CD4-positive, alpha-beta T cell (primary cell): ENCODE results near the gene PTPRE. TPM values are rescaled to one million over a fixed set of nuclear protein-coding genes. Genes with fewer than 3 reads are reported as not detected.

Source experiments
- ATAC-seq: fragments of 200-7000 bp; cut with Tn5 transposase; one replicate; pipeline ENCODE4 v1.10.0; 2022; ENCODE audit warnings: mild to moderate bottlenecking; ENCODE audit not compliant: poor library complexity
- CTCF ChIA-PET: fragments of 350-600 bp; sonication (Branson Sonifier 250); formaldehyde crosslinking; loops from one replicate; lab custom pipeline; 2021; ENCODE audit warnings: antibody characterized with exemption, inconsistent platforms; lab: Charles Lee
- POLR2A ChIA-PET: fragments of 350-600 bp; sonication (Branson Sonifier 250); formaldehyde crosslinking; loops from one replicate; lab custom pipeline; 2021; ENCODE audit warnings: antibody characterized with exemption, inconsistent platforms; lab: Charles Lee
- DNase-seq, 14 experiments: peaks; one replicate each; pipeline ENCODE4 v3.0.0-alpha.2; 2013 to 2020; ENCODE audit warnings: mixed read lengths in 2 of 14
- H3K27ac ChIP-seq, 2 donors: one replicate each; pipeline versions ENCODE4 v1.5.1 to v1.7.0; 2013; ENCODE audit warnings: low read length in 2 of 2, low read depth in 1 of 2, mild to moderate bottlenecking in 1 of 2
- H3K27me3 ChIP-seq, 2 experiments: 1 replicate in 1 of 2; 2 replicates in 1 of 2; pipeline versions ENCODE4 v1.6.1 to v1.7.0; 2013; ENCODE audit warnings: low read length in 2 of 2, control low read depth in 1 of 2, mild to moderate bottlenecking in 1 of 2, moderate library complexity in 1 of 2; ENCODE audit not compliant: insufficient read depth in 2 of 2, control insufficient read depth in 1 of 2
- H3K36me3 ChIP-seq: one replicate; pipeline ENCODE4 v1.6.1; 2013; ENCODE audit warnings: low read length, control low read depth; ENCODE audit not compliant: insufficient read depth
- H3K4me1 ChIP-seq: one replicate; pipeline ENCODE4 v1.6.1; 2013; ENCODE audit warnings: low read length, control low read depth; ENCODE audit not compliant: insufficient read depth
- H3K4me3 ChIP-seq: one replicate; pipeline ENCODE4 v1.5.1; 2013; ENCODE audit warnings: mild to moderate bottlenecking, low read length, moderate library complexity
- H3K9me3 ChIP-seq, 2 experiments: 1 replicate in 1 of 2; 2 replicates in 1 of 2; pipeline versions ENCODE4 v1.6.1 to v1.7.0; 2013; ENCODE audit warnings: low read length in 2 of 2, mild to moderate bottlenecking in 2 of 2, control low read depth in 1 of 2, moderate library complexity in 1 of 2; ENCODE audit not compliant: control insufficient read depth in 1 of 2, insufficient read depth in 1 of 2
- H3K27ac Mint-ChIP-seq: one replicate; pipeline ENCODE4 v1.8.0; 2020; ENCODE audit warnings: mixed read lengths
- H3K27me3 Mint-ChIP-seq: one replicate; pipeline ENCODE4 v1.8.0; 2021; ENCODE audit warnings: mixed read lengths
- H3K36me3 Mint-ChIP-seq: one replicate; pipeline ENCODE4 v1.8.0; 2021; ENCODE audit warnings: low read depth, mixed read lengths
- H3K4me1 Mint-ChIP-seq: one replicate; pipeline ENCODE4 v1.8.0; 2021; ENCODE audit warnings: low read depth, mixed read lengths
- H3K4me3 Mint-ChIP-seq: one replicate; pipeline ENCODE4 v1.8.0; 2020; ENCODE audit warnings: mild to moderate bottlenecking, mixed read lengths
- H3K9me3 Mint-ChIP-seq: one replicate; pipeline ENCODE4 v1.8.0; 2020; ENCODE audit warnings: mixed read lengths
- intact Hi-C, 2 experiments: fragments of 100-400 bp; cut with DNase I in 1 of 2; cut with micrococcal nuclease in 1 of 2; formaldehyde crosslinking; loops; one replicate each; pipeline versions ENCODE4 v1.15.1 to v1.9.0; 2023 to 2025; cut with DNase I, micrococcal nuclease
- total RNA-seq, 174 experiments: library from RNA in 2 of 174; stranded (reverse) in 2 of 174; gene quantifications; one replicate each; pipeline ENCODE4 v1.2.3 and lab custom pipeline; 2021 to 2026
- TF ChIP-seq, protein P1 (sequence below): fragments of 200-600 bp; IDR thresholded peaks from one replicate; pipeline ENCODE4 v1.8.0; 2022; ENCODE audit warnings: antibody characterized with exemption, mild to moderate bottlenecking

Gene PTPRE
- total RNA-seq, 2 experiments from 2014 or later: 47.6 to 55.1 TPM

DNA sequence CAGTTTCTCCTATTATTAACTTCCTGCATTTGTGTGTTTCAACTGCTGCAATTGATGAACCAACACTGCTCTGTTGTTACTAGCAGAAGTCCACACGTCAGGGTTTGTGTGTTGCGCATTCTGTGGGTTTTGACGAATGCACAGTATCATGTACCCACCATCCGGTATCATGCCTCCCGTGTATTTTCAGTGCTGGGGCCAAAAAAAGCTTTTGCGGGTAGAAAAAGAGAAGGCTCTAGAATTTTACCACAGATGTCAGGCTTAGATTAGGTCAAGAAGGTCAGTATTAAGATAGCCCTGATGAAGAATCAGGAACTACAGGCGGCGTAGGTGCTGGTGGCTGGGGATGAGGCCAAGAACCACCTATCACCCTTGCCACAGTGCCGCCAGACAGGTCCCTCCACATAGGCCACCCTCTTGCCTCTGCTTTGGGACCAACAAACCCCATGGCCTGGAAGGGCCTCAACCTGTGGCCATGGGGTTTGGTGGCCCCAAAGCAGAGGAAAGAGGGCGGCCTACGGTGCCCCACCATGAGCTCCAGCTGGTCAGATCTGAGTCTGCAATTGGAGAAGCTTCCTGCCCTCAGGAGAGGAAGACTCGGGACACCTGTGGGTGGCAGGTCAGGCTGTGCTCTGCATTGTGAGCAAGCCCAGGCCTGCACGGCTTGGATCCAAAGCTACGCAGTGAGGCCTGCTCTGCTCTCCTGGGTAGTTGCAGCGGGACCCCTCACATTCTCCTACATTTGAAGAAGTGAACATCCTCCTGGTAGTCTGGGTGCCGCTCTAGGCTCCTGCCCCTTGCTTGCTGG lies 147.5 kb downstream of the PTPRE start:
- peaks cover 87% of the 10 kb centered on the region for H3K36me3 ChIP-seq
- no peak overlapping the region for H3K4me3 Mint-ChIP-seq
- peaks cover 42% of the 10 kb centered on the region for H3K4me1 ChIP-seq
- ATAC-seq (no peak), DNase-seq (peak in 3 of 14 experiments; percentile 25 to 43 (median 42))
- POLR2A ChIA-PET: no interaction called here
- H3K4me3 ChIP-seq: no peak overlapping the region
- no peaks in the 10 kb centered on the region for H3K9me3 Mint-ChIP-seq
- H3K27ac Mint-ChIP-seq: no peak overlapping the region
- H3K4me1 Mint-ChIP-seq: peaks cover 32% of the 10 kb centered on the region
- peaks cover 0 to 5% of the 10 kb centered on the region in 2 experiments for H3K9me3 ChIP-seq
- H3K36me3 Mint-ChIP-seq: peaks cover 91% of the 10 kb centered on the region
- intact Hi-C loops: no loop called here
- TF ChIP-seq, protein P1, sequence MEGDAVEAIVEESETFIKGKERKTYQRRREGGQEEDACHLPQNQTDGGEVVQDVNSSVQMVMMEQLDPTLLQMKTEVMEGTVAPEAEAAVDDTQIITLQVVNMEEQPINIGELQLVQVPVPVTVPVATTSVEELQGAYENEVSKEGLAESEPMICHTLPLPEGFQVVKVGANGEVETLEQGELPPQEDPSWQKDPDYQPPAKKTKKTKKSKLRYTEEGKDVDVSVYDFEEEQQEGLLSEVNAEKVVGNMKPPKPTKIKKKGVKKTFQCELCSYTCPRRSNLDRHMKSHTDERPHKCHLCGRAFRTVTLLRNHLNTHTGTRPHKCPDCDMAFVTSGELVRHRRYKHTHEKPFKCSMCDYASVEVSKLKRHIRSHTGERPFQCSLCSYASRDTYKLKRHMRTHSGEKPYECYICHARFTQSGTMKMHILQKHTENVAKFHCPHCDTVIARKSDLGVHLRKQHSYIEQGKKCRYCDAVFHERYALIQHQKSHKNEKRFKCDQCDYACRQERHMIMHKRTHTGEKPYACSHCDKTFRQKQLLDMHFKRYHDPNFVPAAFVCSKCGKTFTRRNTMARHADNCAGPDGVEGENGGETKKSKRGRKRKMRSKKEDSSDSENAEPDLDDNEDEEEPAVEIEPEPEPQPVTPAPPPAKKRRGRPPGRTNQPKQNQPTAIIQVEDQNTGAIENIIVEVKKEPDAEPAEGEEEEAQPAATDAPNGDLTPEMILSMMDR: no peak
- no peaks in the 10 kb centered on the region for H3K27me3 Mint-ChIP-seq
- CTCF ChIA-PET: interaction anchor here (3.5 kb wide), 1 partner anchor 8 kb away, joined by 13 read pairs; no protein-coding TSS in a partner anchor
- no peaks in the 10 kb centered on the region for H3K27me3 ChIP-seq
- no peak overlapping the region for H3K27ac ChIP-seq

DNA sequence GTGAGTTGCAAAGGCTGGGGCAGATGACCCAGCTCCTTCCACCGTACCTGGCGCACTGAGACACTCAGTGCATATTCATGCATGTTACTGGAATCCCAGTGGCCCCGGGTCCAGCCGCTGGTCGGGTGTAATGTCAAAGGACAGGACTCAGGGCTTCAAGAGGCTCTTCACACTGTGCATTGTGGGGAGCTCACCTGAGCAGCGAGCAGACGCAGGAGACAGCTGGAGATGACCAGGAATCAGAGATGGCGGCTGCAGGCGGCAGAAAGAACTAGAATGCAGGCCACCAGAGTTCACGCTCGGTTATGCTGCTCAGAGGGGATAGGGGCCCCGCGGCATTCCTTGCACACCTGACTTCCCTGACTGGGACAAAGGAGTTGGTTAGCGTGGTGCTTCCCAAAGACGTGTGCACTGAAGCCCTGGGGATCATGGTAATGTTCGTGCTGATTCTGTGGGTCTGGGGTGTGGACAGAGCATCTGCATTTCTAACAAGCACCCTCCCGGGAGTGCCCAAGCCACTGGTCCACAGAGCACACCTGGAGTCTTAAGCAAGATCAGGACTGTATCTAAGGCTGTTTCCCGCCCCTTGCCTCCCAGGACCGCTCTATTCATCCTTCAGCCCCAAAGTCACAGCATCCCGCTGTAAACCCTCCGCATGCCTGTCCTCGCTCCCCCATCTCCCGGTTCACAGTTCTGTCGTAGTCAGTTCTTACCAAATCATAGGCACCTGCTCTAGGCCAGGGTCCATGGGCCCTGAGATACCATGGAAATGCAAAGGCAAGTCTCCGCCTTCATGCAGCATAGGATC lies 148.4 kb downstream of the PTPRE start:
- ChIA-PET POLR2A (no interaction called here), CTCF (no interaction called here)
- Histone ChIP-seq H3K27ac (no peak overlapping the region), H3K27me3 (no peaks in the 10 kb centered on the region), H3K4me1 (peaks cover 35% of the 10 kb centered on the region), H3K4me3 (no peak overlapping the region), H3K36me3 (peaks cover 88% of the 10 kb centered on the region), H3K9me3 (peaks cover 0 to 5% of the 10 kb centered on the region in 2 experiments)
- Mint-ChIP-seq H3K36me3 (peaks cover 89% of the 10 kb centered on the region), H3K4me3 (no peak overlapping the region), H3K27ac (no peak overlapping the region), H3K4me1 (peaks cover 23% of the 10 kb centered on the region), H3K27me3 (no peaks in the 10 kb centered on the region), H3K9me3 (no peaks in the 10 kb centered on the region)
- DNase-seq (no peak), ATAC-seq (no peak)
- TF ChIP-seq, protein P1: no peak
- intact Hi-C loops: no loop called here

DNA sequence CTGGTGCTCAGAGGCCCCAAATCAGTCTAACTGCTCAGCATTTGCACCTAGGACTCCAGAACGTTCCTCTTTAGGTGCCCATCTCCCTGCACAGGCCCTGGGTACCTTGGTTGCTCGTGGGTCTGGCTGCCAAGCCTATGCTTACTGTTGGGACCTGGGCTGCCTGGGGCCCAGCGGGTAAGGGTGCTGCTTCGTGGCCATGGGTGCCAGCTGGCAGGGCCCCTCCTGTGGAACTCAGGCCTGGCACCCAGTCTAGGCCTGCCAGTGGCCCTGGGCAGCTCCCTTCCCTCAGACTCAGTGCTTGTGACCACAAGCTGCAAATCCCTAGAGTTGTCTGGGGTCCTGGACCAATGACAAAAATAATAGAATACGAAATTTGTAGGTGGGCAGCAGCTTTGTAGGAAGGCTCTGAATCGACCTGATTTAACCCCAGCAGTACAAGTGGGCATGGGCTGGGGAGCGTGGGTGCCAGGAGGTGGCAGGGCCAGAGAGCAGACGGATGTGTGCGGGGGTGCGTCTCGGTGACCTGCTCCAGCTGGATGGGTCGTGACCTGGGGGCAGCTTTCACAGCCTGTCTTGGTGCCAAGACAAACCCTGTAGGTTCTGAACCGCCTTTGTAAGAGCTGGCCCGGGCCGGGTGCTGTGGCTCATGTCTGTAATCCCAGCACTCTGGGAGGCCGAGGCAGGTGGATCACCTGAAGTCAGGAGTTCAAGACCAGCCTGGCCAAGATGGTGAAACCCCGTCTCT lies 149.6 kb downstream of the PTPRE start:
- ChIA-PET POLR2A (interaction anchor here (3.4 kb wide), 1 partner anchor 9 kb away, joined by 14 read pairs; no protein-coding TSS in a partner anchor), CTCF (interaction anchor here (0.9 kb wide), 1 partner anchor 21 kb away, joined by 3 read pairs; no protein-coding TSS in a partner anchor)
- H3K27ac ChIP-seq: no peak overlapping the region
- ATAC-seq: no peak
- Mint-ChIP-seq H3K9me3 (no peaks in the 10 kb centered on the region), H3K27ac (no peak overlapping the region), H3K4me3 (no peak overlapping the region), H3K36me3 (peaks cover 84% of the 10 kb centered on the region), H3K4me1 (peaks cover 21% of the 10 kb centered on the region), H3K27me3 (no peaks in the 10 kb centered on the region)
- H3K27me3 ChIP-seq: no peaks in the 10 kb centered on the region
- TF ChIP-seq, protein P1: no peak
- peaks cover 0 to 5% of the 10 kb centered on the region in 2 experiments for H3K9me3 ChIP-seq
- intact Hi-C loops: no loop called here
- no peak overlapping the region for H3K4me3 ChIP-seq
- H3K36me3 ChIP-seq: peaks cover 89% of the 10 kb centered on the region
- H3K4me1 ChIP-seq: peaks cover 24% of the 10 kb centered on the region
- DNase-seq: no peak
